HG03135 (cell line): ENCODE results near the gene SAPCD2.

ENCODE experiments used
- ATAC-seq: cut with Tn5 transposase; IDR thresholded peaks from one replicate; pipeline ENCODE4 v1.9.1; 2021; ENCODE audit warnings: mild to moderate bottlenecking, moderate library complexity; ENCODE audit not compliant: unreplicated experiment

SAPCD2 gene

DNA sequence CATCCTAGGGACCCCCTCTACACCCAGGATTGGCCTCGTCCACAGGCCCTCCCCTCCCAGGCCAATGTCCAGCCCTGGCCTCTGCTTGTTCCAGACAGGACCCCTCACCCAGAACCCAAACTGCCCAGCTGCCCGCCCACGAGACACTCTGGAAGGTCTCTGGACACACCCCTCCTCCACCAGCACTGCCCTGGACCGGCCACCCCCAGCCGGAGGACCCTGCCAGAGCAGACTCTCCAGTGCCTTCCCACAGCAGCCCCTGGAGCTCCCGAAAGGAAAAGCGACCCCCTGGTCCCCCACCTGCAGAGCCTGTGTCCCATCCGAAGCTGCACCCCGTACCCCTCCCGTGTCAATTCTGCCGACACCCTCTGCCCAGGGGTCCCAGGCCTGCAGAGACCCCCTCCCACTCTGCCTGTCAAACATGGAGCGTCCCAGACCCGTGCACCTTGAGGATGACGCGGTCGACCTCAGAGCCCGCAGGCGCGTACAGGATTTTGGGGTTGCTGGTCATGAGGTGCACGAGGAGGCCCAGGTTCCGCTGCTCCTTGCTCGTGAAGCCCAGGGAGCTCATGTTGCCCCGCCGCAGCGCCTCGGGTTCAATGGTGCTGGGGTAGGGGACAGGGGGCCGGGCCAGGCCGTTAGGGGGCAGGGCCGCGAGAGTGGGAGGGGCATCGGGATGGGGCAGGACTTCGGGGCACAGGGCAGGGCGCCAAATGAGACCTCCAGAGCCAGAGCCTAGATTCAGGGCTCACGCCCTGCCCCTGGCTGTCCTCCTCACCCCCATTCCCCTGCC, 50.3 kb downstream of the SAPCD2 start:
- no peak for ATAC-seq

GRCh38 chr9:137018761-137019559, 51.4 kb downstream of the SAPCD2 start:
- ATAC-seq = no peak

GRCh38 chr9:137017791-137018497, 52.4 kb downstream of the SAPCD2 start:
- no peak for ATAC-seq

DNA sequence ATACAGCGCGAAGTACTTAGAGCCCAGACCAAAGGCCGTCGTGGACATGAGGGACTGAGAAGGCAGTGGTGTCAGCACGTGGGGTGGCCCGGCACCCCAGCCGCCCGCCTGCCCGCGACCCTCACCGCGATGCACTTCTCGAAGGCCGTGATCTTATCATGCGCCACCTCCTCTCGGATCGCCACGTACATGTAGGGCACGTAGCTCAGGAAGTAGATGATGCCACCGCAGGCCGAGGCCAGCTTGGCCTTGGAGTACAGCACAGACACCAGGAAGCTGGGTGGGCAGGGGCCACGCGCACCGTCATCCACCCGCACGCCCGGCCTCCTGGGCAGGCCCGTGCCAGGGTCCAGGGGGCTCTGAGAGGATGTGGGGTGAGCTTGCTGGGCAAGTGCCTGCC, 53.3 kb downstream of the SAPCD2 start:
- no peak for ATAC-seq

DNA sequence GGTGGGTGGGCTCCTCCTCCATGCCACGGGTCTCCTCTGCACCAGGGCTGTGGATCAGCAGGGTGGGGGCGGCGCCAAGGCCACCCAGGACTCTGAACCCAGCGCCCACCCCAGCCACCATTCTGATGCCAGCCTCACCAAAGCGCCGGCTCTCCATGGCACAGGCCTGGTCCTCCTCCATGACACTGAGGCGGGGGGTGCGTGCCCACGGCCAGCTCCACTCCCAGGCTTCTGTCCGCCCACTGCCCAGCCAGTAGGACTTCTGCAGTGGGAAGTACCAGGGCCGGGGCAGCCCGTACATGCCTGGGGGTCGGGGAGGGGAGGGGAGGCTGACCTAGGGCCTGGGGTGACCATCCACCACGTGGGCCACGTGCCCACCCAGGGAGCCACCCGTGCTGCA, 53.9 kb downstream of the SAPCD2 start:
- no peak for ATAC-seq

- no peak for ATAC-seq
Observed at GRCh38 chr9:137015976-137016375, 54.4 kb downstream of the SAPCD2 start.

DNA sequence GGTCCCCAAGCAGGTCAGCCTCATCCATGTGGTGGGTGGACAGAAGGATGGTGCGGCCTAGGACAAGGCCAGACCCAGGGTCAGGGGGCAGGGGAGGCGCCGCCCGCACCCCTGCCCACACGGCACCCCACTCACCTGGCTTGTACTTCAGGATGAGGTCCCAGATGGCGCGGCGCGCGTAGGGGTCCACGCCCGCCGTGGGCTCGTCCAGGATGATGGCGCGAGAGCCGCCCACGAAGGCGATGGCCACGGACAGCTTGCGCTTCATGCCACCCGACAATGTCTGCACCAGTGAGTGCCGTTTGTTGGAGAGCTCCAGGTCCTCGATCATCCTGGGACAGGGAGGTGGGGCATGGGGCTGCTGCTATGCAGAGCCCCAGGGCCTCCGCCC, 54.8 kb downstream of the SAPCD2 start:
- no peak for ATAC-seq

GRCh38 chr9:137014776-137015539, 55.4 kb downstream of the SAPCD2 start:
- no peak for ATAC-seq

DNA sequence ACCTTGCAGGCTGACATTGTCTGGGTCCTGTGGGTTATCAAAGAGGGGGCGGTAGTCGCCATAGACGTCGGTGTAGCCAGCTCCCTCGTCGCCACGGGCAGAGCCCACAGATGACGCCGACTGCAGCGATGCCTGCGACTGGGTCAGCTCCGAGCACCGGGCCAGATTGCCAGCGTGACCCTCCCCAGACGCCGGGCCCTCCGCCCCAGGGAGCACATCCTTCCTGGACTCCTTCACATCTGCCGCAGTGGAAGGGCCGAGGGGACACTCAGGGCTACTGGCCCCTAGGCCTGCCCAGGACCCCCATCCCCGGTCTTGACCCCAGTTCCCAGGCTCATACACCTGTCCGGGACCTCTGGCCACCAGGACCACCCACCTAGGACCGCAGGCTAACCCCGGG, 56.2 kb downstream of the SAPCD2 start:
- ATAC-seq = no peak

DNA sequence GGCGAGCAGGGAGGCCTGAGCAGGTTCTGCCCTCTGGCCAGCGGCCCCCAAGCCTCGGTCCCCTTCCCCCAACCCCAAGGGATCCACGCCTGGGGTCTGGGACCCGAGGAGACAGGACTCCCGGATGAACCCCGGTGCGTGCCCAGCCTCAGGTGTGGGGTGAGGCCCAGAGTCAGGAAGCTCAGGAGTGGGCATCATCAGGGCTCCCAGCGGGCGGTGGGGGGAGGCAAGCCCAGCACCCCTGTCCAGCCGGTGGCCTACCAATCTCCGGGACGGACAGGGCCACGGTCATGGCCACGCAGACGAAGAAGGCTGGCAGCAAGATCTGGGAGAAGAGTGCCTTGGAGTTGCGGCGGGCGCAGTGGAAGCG, 56.8 kb downstream of the SAPCD2 start:
- no peak for ATAC-seq

- ATAC-seq = no peak
Observed at GRCh38 chr9:137012694-137013570, 57.4 kb downstream of the SAPCD2 start.
